Osteocyte (in vitro differentiated cells): Measurements from ENCODE around the gene DLG4. TPM values are rescaled to one million over a fixed set of nuclear protein-coding genes. Genes with fewer than 3 reads are reported as not detected.
A peak's percentile ranks its signal among the peaks of the same experiment; 100 is the strongest.

ENCODE experiments used
- DNase-seq: peaks from one replicate; pipeline ENCODE4 v3.0.0; 2021; ENCODE audit warnings: mixed read lengths; ENCODE audit not compliant: unreplicated experiment; ENCODE audit errors: extremely low spot score
- H3K27ac Mint-ChIP-seq: one replicate; pipeline ENCODE4 v1.8.0; 2021; ENCODE audit warnings: mild to moderate bottlenecking, mixed read lengths; ENCODE audit not compliant: unreplicated experiment
- H3K27me3 Mint-ChIP-seq: one replicate; pipeline ENCODE4 v1.8.0; 2021; ENCODE audit warnings: mixed read lengths; ENCODE audit not compliant: unreplicated experiment
- H3K36me3 Mint-ChIP-seq: one replicate; pipeline ENCODE4 v1.8.0; 2021; ENCODE audit warnings: mixed read lengths; ENCODE audit not compliant: unreplicated experiment
- H3K4me1 Mint-ChIP-seq: one replicate; pipeline ENCODE4 v1.8.0; 2021; ENCODE audit warnings: mixed read lengths; ENCODE audit not compliant: unreplicated experiment
- H3K4me3 Mint-ChIP-seq: one replicate; pipeline ENCODE4 v1.8.0; 2021; ENCODE audit warnings: mild to moderate bottlenecking, moderate library complexity, mixed read lengths; ENCODE audit not compliant: unreplicated experiment
- H3K9me3 Mint-ChIP-seq: one replicate; pipeline ENCODE4 v1.8.0; 2021; ENCODE audit warnings: mixed read lengths; ENCODE audit not compliant: unreplicated experiment
- CTCF ChIP-seq: fragments of 200-600 bp; sonication (generic); IDR thresholded peaks from 2 replicates; pipeline ENCODE4 v1.5.0; 2021; ENCODE audit warnings: antibody characterized with exemption, mild to moderate bottlenecking, moderate library complexity
- total RNA-seq: library from RNA; stranded (reverse); gene quantifications from 2 replicates; pipeline ENCODE4 v1.2.1, GENCODE V29; 2021

Gene DLG4
- total RNA-seq, 1 donor from 2014 or later: 38.5 TPM

- Mint-ChIP-seq H3K4me3 (peak within 1 kb of the TSS; percentile 99), H3K9me3 (no peaks in the 10 kb centered on the region), H3K36me3 (peaks cover 43% of the 10 kb centered on the region), H3K4me1 (peaks cover 59% of the 10 kb centered on the region), H3K27ac (peak within 1 kb of the TSS; percentile 93), H3K27me3 (no peaks in the 10 kb centered on the region)
- no peak for TF ChIP-seq CTCF
- peak; percentile 100 for DNase-seq
These were observed 19.7 kb upstream of the DLG4 start, which contains the start of gene PHF23 for GRCh38 chr17:7239091-7240027. PHF23 (minus strand) TSS chr17:7239457; CDS start chr17:7239279, 178 bp downstream.

GRCh38 chr17:7238420-7239090 lies 18.9 kb upstream of the DLG4 start:
- peaks cover 42% of the 10 kb centered on the region for H3K36me3 Mint-ChIP-seq
- H3K27me3 Mint-ChIP-seq: no peaks in the 10 kb centered on the region
- peak overlapping the region; percentile 99 for H3K4me3 Mint-ChIP-seq
- H3K9me3 Mint-ChIP-seq: no peaks in the 10 kb centered on the region
- TF ChIP-seq CTCF: no peak
- DNase-seq: no peak
- H3K4me1 Mint-ChIP-seq: peaks cover 59% of the 10 kb centered on the region
- H3K27ac Mint-ChIP-seq: peak overlapping the region; percentile 93

GRCh38 chr17:7237761-7238419 lies 18.3 kb upstream of the DLG4 start:
- H3K4me1 Mint-ChIP-seq: peaks cover 59% of the 10 kb centered on the region
- TF ChIP-seq CTCF: no peak
- H3K9me3 Mint-ChIP-seq: no peaks in the 10 kb centered on the region
- H3K27me3 Mint-ChIP-seq: no peaks in the 10 kb centered on the region
- peaks cover 40% of the 10 kb centered on the region for H3K36me3 Mint-ChIP-seq
- peak overlapping the region; percentile 68 for H3K27ac Mint-ChIP-seq
- H3K4me3 Mint-ChIP-seq: peak overlapping the region; percentile 99
- peak; percentile 90 for DNase-seq

GRCh38 chr17:7237266-7237760 lies 17.7 kb upstream of the DLG4 start:
- H3K4me1 Mint-ChIP-seq: peaks cover 63% of the 10 kb centered on the region
- H3K27ac Mint-ChIP-seq: peak overlapping the region; percentile 68
- H3K27me3 Mint-ChIP-seq: no peaks in the 10 kb centered on the region
- TF ChIP-seq CTCF: no peak
- peak overlapping the region; percentile 99 for H3K4me3 Mint-ChIP-seq
- no peaks in the 10 kb centered on the region for H3K9me3 Mint-ChIP-seq
- no peak for DNase-seq
- H3K36me3 Mint-ChIP-seq: peaks cover 40% of the 10 kb centered on the region
